SK-N-SH treated with all-trans-retinoic acid at 6 μM for 48 hours (cell line): ENCODE results near the gene CDH5.

ENCODE experiments used
- CSRNP3 ChIP-seq: fragments of 250-450 bp; sonication (Bioruptor Pico); IDR thresholded peaks from 2 replicates; pipeline ENCODE4 v1.5.1; 2021; ENCODE audit warnings: mild to moderate bottlenecking, moderate library complexity
- RARB ChIP-seq: fragments of 250-450 bp; sonication (Bioruptor Pico); IDR thresholded peaks from 2 replicates; pipeline ENCODE4 v1.8.0; 2021; ENCODE audit warnings: mild to moderate bottlenecking, moderate library complexity
- SNAI2 ChIP-seq: fragments of 250-450 bp; sonication (Bioruptor Pico); IDR thresholded peaks from 2 replicates; pipeline ENCODE4 v1.5.0; 2020; ENCODE audit warnings: mild to moderate bottlenecking, moderate library complexity
- TSHZ2 ChIP-seq: fragments of 250-450 bp; sonication (Bioruptor Pico); IDR thresholded peaks from 2 replicates; pipeline ENCODE4 v1.5.0; 2020; ENCODE audit warnings: mild to moderate bottlenecking, moderate library complexity
- ZFP3 ChIP-seq: fragments of 250-450 bp; sonication (Bioruptor Pico); IDR thresholded peaks from 2 replicates; pipeline ENCODE4 v1.5.0; 2020; ENCODE audit warnings: mild to moderate bottlenecking, moderate library complexity
- ZNF70 ChIP-seq: fragments of 450-650 bp; formaldehyde crosslinking; IDR thresholded peaks from 2 replicates; pipeline ENCODE4 v1.5.0; 2020; ENCODE audit warnings: mild to moderate bottlenecking, moderate library complexity
- TF ChIP-seq, protein P1 (sequence below): fragments of 250-450 bp; sonication (Bioruptor Pico); IDR thresholded peaks from 2 replicates; pipeline ENCODE4 v1.8.0; 2020; ENCODE audit warnings: mild to moderate bottlenecking, moderate library complexity, borderline replicate concordance

DNA sequence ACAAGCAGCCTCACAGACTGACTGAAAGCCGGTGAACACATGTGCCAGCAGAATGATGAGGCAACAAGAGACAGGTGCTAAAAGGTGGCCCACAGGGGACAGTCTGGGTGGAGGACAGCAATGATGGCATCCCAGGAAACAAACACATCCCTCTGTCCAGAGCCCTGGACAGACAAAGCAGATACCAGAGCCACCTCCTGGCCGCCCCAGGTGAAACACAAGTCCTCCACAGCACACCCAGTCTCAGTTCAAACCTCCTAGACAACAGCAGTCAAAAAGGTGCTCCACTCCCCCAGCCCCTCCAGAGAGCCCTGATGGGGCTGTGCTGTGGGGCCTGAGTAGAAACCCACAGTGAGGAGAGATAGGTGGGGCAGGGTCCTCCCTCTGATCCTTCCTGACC is 20.3 kb upstream of the CDH5 start:
- TF ChIP-seq CSRNP3 (CRISPR knock-in tag), result no peak
- TF ChIP-seq, protein P1, sequence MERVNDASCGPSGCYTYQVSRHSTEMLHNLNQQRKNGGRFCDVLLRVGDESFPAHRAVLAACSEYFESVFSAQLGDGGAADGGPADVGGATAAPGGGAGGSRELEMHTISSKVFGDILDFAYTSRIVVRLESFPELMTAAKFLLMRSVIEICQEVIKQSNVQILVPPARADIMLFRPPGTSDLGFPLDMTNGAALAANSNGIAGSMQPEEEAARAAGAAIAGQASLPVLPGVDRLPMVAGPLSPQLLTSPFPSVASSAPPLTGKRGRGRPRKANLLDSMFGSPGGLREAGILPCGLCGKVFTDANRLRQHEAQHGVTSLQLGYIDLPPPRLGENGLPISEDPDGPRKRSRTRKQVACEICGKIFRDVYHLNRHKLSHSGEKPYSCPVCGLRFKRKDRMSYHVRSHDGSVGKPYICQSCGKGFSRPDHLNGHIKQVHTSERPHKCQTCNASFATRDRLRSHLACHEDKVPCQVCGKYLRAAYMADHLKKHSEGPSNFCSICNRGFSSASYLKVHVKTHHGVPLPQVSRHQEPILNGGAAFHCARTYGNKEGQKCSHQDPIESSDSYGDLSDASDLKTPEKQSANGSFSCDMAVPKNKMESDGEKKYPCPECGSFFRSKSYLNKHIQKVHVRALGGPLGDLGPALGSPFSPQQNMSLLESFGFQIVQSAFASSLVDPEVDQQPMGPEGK (CRISPR knock-in tag), result no peak
- TF ChIP-seq ZNF70 (CRISPR knock-in tag), result no peak
- no peak for TF ChIP-seq ZFP3
- TF ChIP-seq SNAI2 (CRISPR knock-in tag), result no peak
- no peak for TF ChIP-seq TSHZ2 (CRISPR knock-in tag)
- no peak for TF ChIP-seq RARB
